GM12878 (cell line): Measurements from ENCODE around the gene NUDT13. TPM values are rescaled to one million over a fixed set of nuclear protein-coding genes. Genes with fewer than 3 reads are reported as not detected.

Experiments used
- ATAC-seq: fragments of 200-7000 bp; cut with Tn5 transposase; 3 replicates; pipeline ENCODE4 v1.9.1; 2020; ENCODE audit warnings: mild to moderate bottlenecking, moderate library complexity
- BruUV-seq: library from RNA; stranded (reverse); fragments of 400-500 nt; replicated peaks from 2 replicates; lab custom pipeline; 2021; lab: Mats Ljungman, UMichigan
- CTCF ChIA-PET: fragments of 300-600 bp; sonication (Branson Sonifier 250); formaldehyde crosslinking; extraction: SDS; loops from one replicate; lab custom pipeline; 2021; ENCODE audit warnings: inconsistent platforms; lab: Yijun Ruan, JAX
- POLR2A ChIA-PET: fragments of 350-600 bp; formaldehyde crosslinking; extraction: SDS; loops from one replicate; lab custom pipeline; 2021; ENCODE audit warnings: inconsistent platforms; lab: Charles Lee
- RAD21 ChIA-PET: fragments of 300-600 bp; sonication (Branson Sonifier 250); formaldehyde crosslinking; loops from one replicate; lab custom pipeline; 2023; ENCODE audit warnings: antibody characterized with exemption; ENCODE audit not compliant: unreplicated experiment; lab: Charles Lee
- SMC1A ChIA-PET: fragments of 300-600 bp; sonication (Branson Sonifier 250); formaldehyde crosslinking; loops from one replicate; lab custom pipeline; 2023; ENCODE audit not compliant: unreplicated experiment, uncharacterized antibody; lab: Charles Lee
- DNase-seq: peaks from one replicate; pipeline ENCODE4 v3.0.0-alpha.2; 2011; ENCODE audit warnings: low read depth, low spot score
- FAIRE-seq: peaks from 3 replicates; lab custom pipeline; 2011; peaks lifted over from hg19 to GRCh38; lab: Jason Lieb, UNC
- H2AFZ ChIP-seq: 2 replicates; pipeline ENCODE4 v1.6.0; 2011; ENCODE audit warnings: low read depth, low read length, control low read depth; ENCODE audit not compliant: control insufficient read depth
- H3K27ac ChIP-seq: 2 replicates; pipeline ENCODE4 v1.5.1; 2011; ENCODE audit warnings: control low read depth; ENCODE audit not compliant: control insufficient read depth, insufficient read depth
- H3K27me3 ChIP-seq, 2 experiments: replicated peaks in 1 of 2; 2 replicates each; pipeline versions ENCODE4 v1.6.0 to v1.6.1; 2011; ENCODE audit warnings: low read length in 1 of 2; ENCODE audit not compliant: control insufficient read depth in 2 of 2, insufficient read depth in 2 of 2
- H3K36me3 ChIP-seq, 2 experiments: 2 replicates each; pipeline ENCODE4 v1.5.1; 2011; ENCODE audit warnings: low read length in 1 of 2; ENCODE audit not compliant: control insufficient read depth in 2 of 2, insufficient read depth in 2 of 2
- H3K4me1 ChIP-seq: 2 replicates; pipeline ENCODE4 v1.6.1; 2011; ENCODE audit warnings: mild to moderate bottlenecking, low read length, moderate library complexity, mixed read lengths; ENCODE audit not compliant: control insufficient read depth, insufficient read depth
- H3K4me2 ChIP-seq: 2 replicates; pipeline ENCODE4 v1.6.0; 2011; ENCODE audit warnings: control low read depth; ENCODE audit not compliant: control insufficient read depth, insufficient read depth
- H3K4me3 ChIP-seq: fragments of 200-600 bp; sonication (generic); 2 replicates; pipeline ENCODE4 v1.5.1; 2016
- H3K79me2 ChIP-seq: 2 replicates; pipeline ENCODE4 v1.6.0; 2011; ENCODE audit warnings: low read length; ENCODE audit not compliant: control insufficient read depth, insufficient read depth
- H3K9ac ChIP-seq: 2 replicates; pipeline ENCODE4 v1.8.0; 2011; ENCODE audit warnings: low read length, control low read depth, mixed read lengths; ENCODE audit not compliant: control insufficient read depth, insufficient read depth
- H3K9me3 ChIP-seq: replicated peaks from 3 replicates; pipeline ENCODE4 v1.5.1; 2011; ENCODE audit warnings: mild to moderate bottlenecking, low read length; ENCODE audit not compliant: control insufficient read depth, insufficient read depth
- H4K20me1 ChIP-seq: 2 replicates; pipeline ENCODE4 v1.6.0; 2011; ENCODE audit not compliant: control insufficient read depth, insufficient read depth
- CBX5 ChIP-seq: sonication (generic); IDR thresholded peaks from 2 replicates; pipeline ENCODE4 v1.6.1; 2016; ENCODE audit warnings: low read depth, moderate library complexity, mild to moderate bottlenecking, inconsistent platforms
- CHD1 ChIP-seq: IDR thresholded peaks from 2 replicates; pipeline ENCODE4 v1.6.1; 2012; ENCODE audit warnings: low read depth, low read length, improper control_type of control experiment
- IRF5 ChIP-seq: fragments of 450-650 bp; IDR thresholded peaks from 2 replicates; pipeline ENCODE4 v1.6.1; 2017; ENCODE audit warnings: borderline replicate concordance
- NFYB ChIP-seq: IDR thresholded peaks from 2 replicates; pipeline ENCODE4 v1.6.1; 2011; ENCODE audit warnings: low read depth, mild to moderate bottlenecking, low read length, improper control_type of control experiment, moderate library complexity; ENCODE audit not compliant: insufficient read depth
- NR2C1 ChIP-seq: fragments of 450-650 bp; IDR thresholded peaks from 2 replicates; pipeline ENCODE4 v1.6.1; 2017; ENCODE audit warnings: antibody characterized with exemption, mild to moderate bottlenecking, moderate library complexity
- NR2F1 ChIP-seq: fragments of 450-650 bp; conservative IDR thresholded peaks from 2 replicates; pipeline ENCODE4 v1.6.1; 2017; ENCODE audit warnings: mild to moderate bottlenecking
- PAX5 ChIP-seq: IDR thresholded peaks from 2 replicates; pipeline ENCODE4 v1.6.1; 2011; ENCODE audit warnings: low read depth, low read length, borderline replicate concordance
- POLR2AphosphoS5 ChIP-seq: IDR thresholded peaks from 2 replicates; pipeline ENCODE4 v1.6.1; 2011; ENCODE audit warnings: mild to moderate bottlenecking, low read length, inconsistent platforms
- ZBTB33 ChIP-seq: fragments of 450-650 bp; IDR thresholded peaks from 2 replicates; pipeline ENCODE4 v1.6.1; 2017; ENCODE audit warnings: mild to moderate bottlenecking
- ZZZ3 ChIP-seq: IDR thresholded peaks from 2 replicates; pipeline ENCODE4 v1.6.1; 2011; ENCODE audit warnings: low read depth; ENCODE audit not compliant: control insufficient read depth, insufficient read length
- WGBS: methylation state at CpG from one replicate; pipeline ENCODE4 v1.1.6; 2016; ENCODE audit warnings: low lambda C conversion rate; ENCODE audit not compliant: insufficient replicate concordance, insufficient coverage; ENCODE audit errors: missing lambda C conversion rate; 5-methylcytosine and 5-hydroxymethylcytosine counted together
- in situ Hi-C: fragments of 300-500 bp; cut with MboI; formaldehyde crosslinking; loops from 9 replicates; pipeline ENCODE4 v1.14.3; 2018; ENCODE audit warnings: mixed read lengths
- intact Hi-C: fragments of 100-400 bp; cut with micrococcal nuclease; formaldehyde crosslinking; loops from one replicate; pipeline ENCODE4 v1.14.2; 2022; ENCODE audit not compliant: unreplicated experiment
- polyA plus RNA-seq, 11 experiments: library from polyadenylated mRNA; depleted of rRNA in 4 of 11; unstranded in 6 of 11; stranded (reverse) in 5 of 11; fragments of >200 nt; fragmentation: Nextera tagmentation in 4 of 11; fragmentation: Illumina TruSeq in 1 of 11; extraction: Ambion mirVana in 4 of 11; extraction: Trizol in 1 of 11; gene quantifications; 1 replicate in 1 of 11; 2 replicates in 10 of 11; pipeline versions ENCODE4 v1.2.1 to v1.2.3, GENCODE V29; 2011 to 2016; ENCODE audit warnings: inconsistent platforms in 2 of 11, missing spikeins in 2 of 11, low read depth in 1 of 11
- total RNA-seq, 4 experiments: library from RNA; depleted of rRNA in 3 of 4; stranded (reverse); fragments of >200 nt in 3 of 4; fragmentation: Illumina TruSeq in 1 of 4; extraction: Trizol in 1 of 4; gene quantifications; 2 replicates each; pipeline versions ENCODE4 v1.2.1 to v1.2.3, GENCODE V29; 2013 to 2021
- TF ChIP-seq, protein P1 (sequence below): IDR thresholded peaks from 2 replicates; pipeline ENCODE4 v1.6.1; 2011; ENCODE audit warnings: borderline replicate concordance, low read depth, mild to moderate bottlenecking, moderate library complexity, mixed read lengths, low read length; ENCODE audit not compliant: insufficient read depth; ENCODE audit errors: extremely low read length

The NUDT13 gene
- total and polyA plus RNA-seq, 10 of the 15 experiments (the other 5 are each of a cell fraction or from before 2014, with no cell fraction given), result 0.72 to 6.1 (median 1.9) TPM

GRCh38 chr10:73061743-73062142 lies 48.5 kb upstream of the NUDT13 start:
- DNase-seq (no peak), ATAC-seq (no peak), FAIRE-seq (no peak)
- Histone ChIP-seq H3K4me1 (peaks cover 2% of the 10 kb centered on the region; the same call in 1 of the 2 replicates), H2AFZ (no peak overlapping the region), H3K9me3 (no peaks in the 10 kb centered on the region), H3K4me2 (no peak overlapping the region), H3K27me3 (no peaks in the 10 kb centered on the region), H4K20me1 (no peaks in the 10 kb centered on the region), H3K4me3 (no peak overlapping the region), H3K79me2 (no peaks in the 10 kb centered on the region; the same call in 1 of the 2 replicates), H3K9ac (no peak overlapping the region), H3K27ac (no peak overlapping the region), H3K36me3 (peaks cover 3 to 28% of the 10 kb centered on the region in 2 experiments; a peak in 3 of 4 replicates)
- TF ChIP-seq CHD1 (no peak), POLR2AphosphoS5 (no peak), ZZZ3 (no peak), NR2C1 (no peak), CBX5 (no peak), NFYB (no peak), ZBTB33 (no peak), IRF5 (no peak), NR2F1 (no peak), PAX5 (no peak)
- TF ChIP-seq, protein P1, sequence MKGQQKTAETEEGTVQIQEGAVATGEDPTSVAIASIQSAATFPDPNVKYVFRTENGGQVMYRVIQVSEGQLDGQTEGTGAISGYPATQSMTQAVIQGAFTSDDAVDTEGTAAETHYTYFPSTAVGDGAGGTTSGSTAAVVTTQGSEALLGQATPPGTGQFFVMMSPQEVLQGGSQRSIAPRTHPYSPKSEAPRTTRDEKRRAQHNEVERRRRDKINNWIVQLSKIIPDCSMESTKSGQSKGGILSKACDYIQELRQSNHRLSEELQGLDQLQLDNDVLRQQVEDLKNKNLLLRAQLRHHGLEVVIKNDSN, result no peak
- no TSS peak for BruUV-seq
- SMC1A ChIA-PET, result interaction anchor here (0.9 to 3.6 kb wide), 7 partner anchors 10 to 707 kb away, joined by 3 to 20 read pairs (median 5); partner anchors contain the start of gene P4HA1
- POLR2A ChIA-PET, result interaction anchor here (0.6 to 1.1 kb wide), 2 partner anchors 11 to 28 kb away, joined by 3 to 4 read pairs; no protein-coding TSS in a partner anchor
- CTCF ChIA-PET, result interaction anchor here (0.6 to 2.5 kb wide), 23 partner anchors 8 to 697 kb away, joined by 3 to 14 read pairs (median 4); no protein-coding TSS in a partner anchor
- in situ Hi-C loops, result loop anchor here (5.0 kb wide), 1 partner anchor 704 kb away; no protein-coding TSS in a partner anchor
- intact Hi-C loops, result loop anchor here (2.0 kb wide), 1 partner anchor 697 kb away; no protein-coding TSS in a partner anchor
- WGBS, result 100% methylated on average over 1 of the region's 1 CpG
- RAD21 ChIA-PET, result interaction anchor here (0.7 to 2.2 kb wide), 6 partner anchors 16 to 370 kb away, joined by 3 to 12 read pairs (median 3); partner anchors contain the start of gene MCU
